Measurements from ENCODE around the gene WFDC13. TPM values are rescaled to one million over a fixed set of nuclear protein-coding genes. Genes with fewer than 3 reads are reported as not detected.
"Not testable (repeated sequence)": the region's sequence is repeated elsewhere in the genome, so short reads cannot be mapped to it uniquely, and the experiment has no call there.

WFDC13 gene
- total RNA-seq, 6 experiments from 2014 or later: not detected

GRCh38 chr20:45695496-45695895, 6.3 kb upstream of the WFDC13 start:
- no peak for TF ChIP-seq CTCF (IDR thresholded peaks at IDR 0.05)
- Mint-ChIP-seq H3K4me3 (no peak overlapping the region), H3K36me3 (ENCODE audit: low read depth) (no peaks in the 10 kb centered on the region), H3K4me1 (ENCODE audit: low read depth) (no peaks in the 10 kb centered on the region; the same call in 1 of the 2 replicates), H3K9me3 (peaks cover 4% of the 10 kb centered on the region; the same call in 1 of the 2 replicates), H3K27me3 (ENCODE audit: insufficient read depth) (peaks cover 12% of the 10 kb centered on the region), H3K27ac (no peak overlapping the region)
- DNase-seq: no peak

- H3K27ac Mint-ChIP-seq: no peak overlapping the region
- H3K9me3 Mint-ChIP-seq: no peaks in the 10 kb centered on the region
- DNase-seq: no peak
- no peaks in the 10 kb centered on the region for H3K36me3 Mint-ChIP-seq (ENCODE audit: low read depth)
- H3K4me1 Mint-ChIP-seq (ENCODE audit: low read depth): no peaks in the 10 kb centered on the region
- H3K27me3 Mint-ChIP-seq (ENCODE audit: insufficient read depth): peaks cover 9% of the 10 kb centered on the region; the same call in 1 of the 2 replicates
- no peak for TF ChIP-seq CTCF (IDR thresholded peaks at IDR 0.05)
- no peak overlapping the region for H3K4me3 Mint-ChIP-seq
Measured at GRCh38 chr20:45701104-45701503, 734 bp upstream of the WFDC13 start.

- no peak within 1 kb of the TSS for H3K27ac Mint-ChIP-seq
- H3K4me1 Mint-ChIP-seq (ENCODE audit: low read depth): no peaks in the 10 kb centered on the region
- H3K27me3 Mint-ChIP-seq (ENCODE audit: insufficient read depth): peaks cover 4% of the 10 kb centered on the region; the same call in 1 of the 2 replicates
- H3K9me3 Mint-ChIP-seq: no peaks in the 10 kb centered on the region
- TF ChIP-seq CTCF (IDR thresholded peaks at IDR 0.05): no peak
- no peaks in the 10 kb centered on the region for H3K36me3 Mint-ChIP-seq (ENCODE audit: low read depth)
- H3K4me3 Mint-ChIP-seq: no peak within 1 kb of the TSS
- no peak for DNase-seq
Measured at GRCh38 chr20:45704969-45705637, 3.3 kb downstream of the WFDC13 start, which contains the start of gene WFDC10B. Gene WFDC10B (minus strand): TSS chr20:45705019. CDS start chr20:45685992, 19,027 bp downstream.

GRCh38 chr20:45716141-45716688, 14.4 kb downstream of the WFDC13 start:
- not testable (repeated sequence) for H3K4me3 Mint-ChIP-seq; H3K36me3 Mint-ChIP-seq (ENCODE audit: low read depth); H3K27ac Mint-ChIP-seq; H3K9me3 Mint-ChIP-seq; H3K27me3 Mint-ChIP-seq (ENCODE audit: insufficient read depth); DNase-seq; H3K4me1 Mint-ChIP-seq (ENCODE audit: low read depth)

- no peaks in the 10 kb centered on the region for H3K9me3 Mint-ChIP-seq
- no peaks in the 10 kb centered on the region for H3K36me3 Mint-ChIP-seq (ENCODE audit: low read depth)
- H3K27me3 Mint-ChIP-seq (ENCODE audit: insufficient read depth): peaks cover 5% of the 10 kb centered on the region; the same call in 1 of the 2 replicates
- no peak within 1 kb of the TSS for H3K27ac Mint-ChIP-seq
- no peaks in the 10 kb centered on the region for H3K4me1 Mint-ChIP-seq (ENCODE audit: low read depth)
- H3K4me3 Mint-ChIP-seq: no peak within 1 kb of the TSS
- no peak for DNase-seq
- no peak for TF ChIP-seq CTCF (IDR thresholded peaks at IDR 0.05)
Measured at GRCh38 chr20:45722047-45722446, 20.2 kb downstream of the WFDC13 start, which contains the start of gene SPINT4. Gene SPINT4 (plus strand): TSS chr20:45722347. CDS start chr20:45722368, 21 bp downstream.

GRCh38 chr20:45725134-45725533, 23.3 kb downstream of the WFDC13 start:
- no peak overlapping the region for H3K27ac Mint-ChIP-seq
- no peak overlapping the region for H3K4me3 Mint-ChIP-seq
- no peak for TF ChIP-seq CTCF (IDR thresholded peaks at IDR 0.05)
- H3K4me1 Mint-ChIP-seq (ENCODE audit: low read depth): no peaks in the 10 kb centered on the region
- no peaks in the 10 kb centered on the region for H3K9me3 Mint-ChIP-seq
- H3K36me3 Mint-ChIP-seq (ENCODE audit: low read depth): no peaks in the 10 kb centered on the region
- DNase-seq: no peak
- peaks cover 4% of the 10 kb centered on the region; the same call in 1 of the 2 replicates for H3K27me3 Mint-ChIP-seq (ENCODE audit: insufficient read depth)

All from HFFc6 (cell line).